Epithelial cell of esophagus (primary cell): ENCODE data around the gene CHN2.

Experiments used
- DNase-seq: peaks from one replicate; pipeline ENCODE4 v3.0.0; 2010; ENCODE audit warnings: low read depth
- H3K4me3 ChIP-seq: 2 replicates; pipeline ENCODE4 v1.5.1; 2011; ENCODE audit warnings: mild to moderate bottlenecking, low read length, control low read depth
- CTCF ChIP-seq: IDR thresholded peaks from 2 replicates; pipeline ENCODE4 v1.5.1; 2011; ENCODE audit warnings: low read depth, mild to moderate bottlenecking, low read length, control low read depth, inconsistent platforms; ENCODE audit not compliant: insufficient read depth; ENCODE audit errors: missing control alignments

CHN2 gene

GRCh38 chr7:29377718-29378117, 183.1 kb downstream of the CHN2 start:
- H3K4me3 ChIP-seq, result no peak overlapping the region
- DNase-seq, result no peak
- TF ChIP-seq CTCF, result no peak

- H3K4me3 ChIP-seq, result no peak overlapping the region
- no peak for DNase-seq
- no peak for TF ChIP-seq CTCF
Measured at GRCh38 chr7:29379551-29379950, 185.0 kb downstream of the CHN2 start.

GRCh38 chr7:29381206-29382094, 186.9 kb downstream of the CHN2 start:
- DNase-seq, result no peak
- no peak for TF ChIP-seq CTCF
- no peak overlapping the region for H3K4me3 ChIP-seq

GRCh38 chr7:29384277-29384676, 189.7 kb downstream of the CHN2 start:
- DNase-seq, result no peak
- H3K4me3 ChIP-seq, result no peak overlapping the region
- TF ChIP-seq CTCF, result no peak

GRCh38 chr7:29385214-29385814, 190.7 kb downstream of the CHN2 start:
- no peak overlapping the region for H3K4me3 ChIP-seq
- no peak for TF ChIP-seq CTCF
- DNase-seq, result no peak

GRCh38 chr7:29386196-29386765, 191.7 kb downstream of the CHN2 start:
- TF ChIP-seq CTCF, result no peak
- no peak overlapping the region for H3K4me3 ChIP-seq
- DNase-seq, result no peak
